ENCODE measurements around the gene DENND2C. TPM values are rescaled to one million over a fixed set of nuclear protein-coding genes. Genes with fewer than 3 reads are reported as not detected.

DENND2C gene
- total and polyA plus RNA-seq, 2 experiments from 2014 or later: 1.1 to 1.8 TPM

GRCh38 chr1:114691061-114691460 lies 21.2 kb upstream of the DENND2C start:
- TF ChIP-seq, protein P1, sequence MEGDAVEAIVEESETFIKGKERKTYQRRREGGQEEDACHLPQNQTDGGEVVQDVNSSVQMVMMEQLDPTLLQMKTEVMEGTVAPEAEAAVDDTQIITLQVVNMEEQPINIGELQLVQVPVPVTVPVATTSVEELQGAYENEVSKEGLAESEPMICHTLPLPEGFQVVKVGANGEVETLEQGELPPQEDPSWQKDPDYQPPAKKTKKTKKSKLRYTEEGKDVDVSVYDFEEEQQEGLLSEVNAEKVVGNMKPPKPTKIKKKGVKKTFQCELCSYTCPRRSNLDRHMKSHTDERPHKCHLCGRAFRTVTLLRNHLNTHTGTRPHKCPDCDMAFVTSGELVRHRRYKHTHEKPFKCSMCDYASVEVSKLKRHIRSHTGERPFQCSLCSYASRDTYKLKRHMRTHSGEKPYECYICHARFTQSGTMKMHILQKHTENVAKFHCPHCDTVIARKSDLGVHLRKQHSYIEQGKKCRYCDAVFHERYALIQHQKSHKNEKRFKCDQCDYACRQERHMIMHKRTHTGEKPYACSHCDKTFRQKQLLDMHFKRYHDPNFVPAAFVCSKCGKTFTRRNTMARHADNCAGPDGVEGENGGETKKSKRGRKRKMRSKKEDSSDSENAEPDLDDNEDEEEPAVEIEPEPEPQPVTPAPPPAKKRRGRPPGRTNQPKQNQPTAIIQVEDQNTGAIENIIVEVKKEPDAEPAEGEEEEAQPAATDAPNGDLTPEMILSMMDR (IDR thresholded peaks at IDR 0.05; ENCODE audit: low read depth, low read length): no peak
- H3K4me3 ChIP-seq: no peak overlapping the region

GRCh38 chr1:114690148-114690547 lies 20.3 kb upstream of the DENND2C start:
- TF ChIP-seq, protein P1 (IDR thresholded peaks at IDR 0.05; ENCODE audit: low read depth, low read length): no peak
- Histone ChIP-seq H3K4me3 (no peak overlapping the region), H3K9me3 (ENCODE audit: low read depth) (no peaks in the 10 kb centered on the region), H3K27ac (no peak overlapping the region), H3K4me1 (ENCODE audit: low read depth) (no peaks in the 10 kb centered on the region), H3K36me3 (no peaks in the 10 kb centered on the region), H3K27me3 (peaks cover 7% of the 10 kb centered on the region)
- no peak for DNase-seq (ENCODE audit: low read depth in 1 of 2, low spot score in 1 of 2)

More at GRCh38 chr1:114691061-114691460, 21.2 kb upstream of the DENND2C start:
- no peaks in the 10 kb centered on the region for H3K36me3 ChIP-seq
- H3K27me3 ChIP-seq: peaks cover 7% of the 10 kb centered on the region
- no peaks in the 10 kb centered on the region for H3K9me3 ChIP-seq (ENCODE audit: low read depth)
- H3K27ac ChIP-seq: no peak overlapping the region
- no peak for DNase-seq (ENCODE audit: low read depth in 1 of 2, low spot score in 1 of 2)
- no peaks in the 10 kb centered on the region for H3K4me1 ChIP-seq (ENCODE audit: low read depth)

DNA sequence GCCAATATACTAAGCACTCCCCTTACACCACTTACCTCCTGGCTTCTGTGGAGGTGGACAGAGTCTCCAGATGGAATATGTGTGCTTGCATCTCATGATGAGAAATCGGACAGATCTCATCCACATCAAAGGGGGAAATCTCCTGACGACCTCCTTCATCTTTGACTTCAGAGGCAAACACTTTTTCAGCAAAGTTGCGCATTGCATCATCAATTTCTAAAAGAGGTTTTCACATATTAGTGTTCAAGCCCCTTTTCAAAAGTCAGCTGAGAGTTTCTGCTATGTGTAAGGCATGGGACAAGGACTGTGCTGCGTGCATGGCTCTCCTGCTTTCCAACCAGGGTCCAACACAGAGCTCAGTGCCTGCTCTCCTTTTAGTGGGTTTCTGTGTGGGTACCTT lies 18.7 kb upstream of the DENND2C start:
- no peaks in the 10 kb centered on the region for H3K9me3 ChIP-seq (ENCODE audit: low read depth)
- H3K27me3 ChIP-seq: peaks cover 7% of the 10 kb centered on the region
- H3K4me1 ChIP-seq (ENCODE audit: low read depth): no peaks in the 10 kb centered on the region
- no peaks in the 10 kb centered on the region for H3K36me3 ChIP-seq
- TF ChIP-seq, protein P1 (IDR thresholded peaks at IDR 0.05; ENCODE audit: low read depth, low read length): no peak
- DNase-seq (ENCODE audit: low read depth in 1 of 2, low spot score in 1 of 2): no peak
- no peak overlapping the region for H3K27ac ChIP-seq
- no peak overlapping the region for H3K4me3 ChIP-seq

DNA sequence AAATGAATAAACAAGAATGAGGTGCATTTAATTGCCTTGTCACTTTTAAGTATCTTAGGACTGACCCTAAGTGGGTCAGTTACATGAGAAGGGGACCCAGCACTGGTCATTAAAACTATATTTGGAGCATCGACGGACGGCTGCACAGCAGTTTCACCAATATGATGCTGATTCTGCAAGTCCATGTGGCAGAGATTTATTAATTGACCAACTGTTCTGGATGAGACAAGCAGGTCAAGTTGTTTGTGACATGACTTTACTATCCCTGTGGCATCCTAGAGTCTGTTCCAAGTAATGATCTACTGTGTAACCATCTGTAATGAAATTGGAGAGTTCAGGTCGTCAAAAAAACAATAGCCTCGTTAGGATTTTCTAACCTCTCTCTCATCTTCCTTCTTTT lies 16.0 kb upstream of the DENND2C start:
- Histone ChIP-seq H3K4me3 (no peak overlapping the region), H3K27me3 (peaks cover 7% of the 10 kb centered on the region), H3K36me3 (no peaks in the 10 kb centered on the region), H3K9me3 (ENCODE audit: low read depth) (no peaks in the 10 kb centered on the region), H3K4me1 (ENCODE audit: low read depth) (no peaks in the 10 kb centered on the region), H3K27ac (no peak overlapping the region)
- no peak for DNase-seq (ENCODE audit: low read depth in 1 of 2, low spot score in 1 of 2)
- TF ChIP-seq, protein P1 (IDR thresholded peaks at IDR 0.05; ENCODE audit: low read depth, low read length): no peak

DNA sequence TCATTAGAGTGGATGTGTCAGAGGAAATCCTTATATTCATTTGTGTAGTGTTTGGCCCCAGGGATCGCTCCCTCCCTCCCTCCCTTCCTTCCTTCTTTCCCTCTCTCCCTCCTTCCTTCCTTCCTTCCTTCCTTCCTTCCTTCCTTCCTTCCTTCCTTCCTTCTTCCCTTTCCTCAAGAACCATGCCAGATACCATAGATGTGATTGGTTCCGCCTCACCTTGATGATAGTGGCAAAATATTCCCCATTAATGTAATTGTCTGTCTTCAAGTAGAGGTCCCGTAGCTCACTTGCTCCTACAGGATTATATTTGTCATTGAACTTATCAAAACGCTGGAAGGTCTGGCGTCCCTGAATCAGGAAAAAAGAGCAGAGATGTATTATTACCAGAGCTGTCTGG lies 7.8 kb upstream of the DENND2C start:
- H3K4me1 ChIP-seq (ENCODE audit: low read depth): no peaks in the 10 kb centered on the region
- no peaks in the 10 kb centered on the region for H3K9me3 ChIP-seq (ENCODE audit: low read depth)
- no peaks in the 10 kb centered on the region for H3K36me3 ChIP-seq

More for the DNA sequence above, 7.8 kb upstream of the DENND2C start:
- DNase-seq (ENCODE audit: low read depth in 1 of 2, low spot score in 1 of 2): no peak
- TF ChIP-seq, protein P1 (IDR thresholded peaks at IDR 0.05; ENCODE audit: low read depth, low read length): no peak
- H3K4me3 ChIP-seq: no peak overlapping the region
- no peak overlapping the region for H3K27ac ChIP-seq
- H3K27me3 ChIP-seq: peaks cover 44% of the 10 kb centered on the region

Data from cardiac muscle cell (in vitro differentiated cells and primary cell).